ENCODE measurements around the gene SENP5. TPM values are rescaled to one million over a fixed set of nuclear protein-coding genes. Genes with fewer than 3 reads are reported as not detected.
"Not testable (repeated sequence)": the region's sequence is repeated elsewhere in the genome, so short reads cannot be mapped to it uniquely, and the experiment has no call there.

Gene SENP5
- total and polyA plus RNA-seq, 7 donors: 8.1 to 37.7 (median 21.3) TPM

GRCh38 chr3:196849180-196849741 is 18.5 kb upstream of the SENP5 start:
- Histone ChIP-seq H3K27me3 (ENCODE audit: insufficient read depth in 3 of 3, low read length in 2 of 3) (no peaks in the 10 kb centered on the region), H3K4me1 (no peaks in the 10 kb centered on the region), H3K36me3 (ENCODE audit: insufficient read depth in 1 of 2, low read depth in 1 of 2) (no peaks in the 10 kb centered on the region), H3K27ac (no peak overlapping the region), H3K4me3 (no peak overlapping the region), H3K9me3 (no peaks in the 10 kb centered on the region)
- intact Hi-C loops (cut with DNase I): no loop called here
- WGBS, 3 donors: 69 to 78% (median 70%) methylated on average over 11 of the region's 11 CpGs
- DNase-seq (no peak), ATAC-seq (no peak)
- TF ChIP-seq, protein P1, sequence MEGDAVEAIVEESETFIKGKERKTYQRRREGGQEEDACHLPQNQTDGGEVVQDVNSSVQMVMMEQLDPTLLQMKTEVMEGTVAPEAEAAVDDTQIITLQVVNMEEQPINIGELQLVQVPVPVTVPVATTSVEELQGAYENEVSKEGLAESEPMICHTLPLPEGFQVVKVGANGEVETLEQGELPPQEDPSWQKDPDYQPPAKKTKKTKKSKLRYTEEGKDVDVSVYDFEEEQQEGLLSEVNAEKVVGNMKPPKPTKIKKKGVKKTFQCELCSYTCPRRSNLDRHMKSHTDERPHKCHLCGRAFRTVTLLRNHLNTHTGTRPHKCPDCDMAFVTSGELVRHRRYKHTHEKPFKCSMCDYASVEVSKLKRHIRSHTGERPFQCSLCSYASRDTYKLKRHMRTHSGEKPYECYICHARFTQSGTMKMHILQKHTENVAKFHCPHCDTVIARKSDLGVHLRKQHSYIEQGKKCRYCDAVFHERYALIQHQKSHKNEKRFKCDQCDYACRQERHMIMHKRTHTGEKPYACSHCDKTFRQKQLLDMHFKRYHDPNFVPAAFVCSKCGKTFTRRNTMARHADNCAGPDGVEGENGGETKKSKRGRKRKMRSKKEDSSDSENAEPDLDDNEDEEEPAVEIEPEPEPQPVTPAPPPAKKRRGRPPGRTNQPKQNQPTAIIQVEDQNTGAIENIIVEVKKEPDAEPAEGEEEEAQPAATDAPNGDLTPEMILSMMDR (IDR thresholded peaks at IDR 0.05): no peak

- H3K36me3 ChIP-seq (ENCODE audit: insufficient read depth in 1 of 2, low read depth in 1 of 2); ATAC-seq; DNase-seq; H3K9me3 ChIP-seq; H3K4me3 ChIP-seq; H3K4me1 ChIP-seq; intact Hi-C loops (cut with DNase I); H3K27me3 ChIP-seq (ENCODE audit: insufficient read depth in 3 of 3, low read length in 2 of 3); H3K27ac ChIP-seq: not testable (repeated sequence)
- WGBS, 3 donors: 95 to 96% (median 95%) methylated on average over 8 of the region's 8 CpGs
Observed at GRCh38 chr3:196863000-196863399, 4.7 kb upstream of the SENP5 start.

DNA sequence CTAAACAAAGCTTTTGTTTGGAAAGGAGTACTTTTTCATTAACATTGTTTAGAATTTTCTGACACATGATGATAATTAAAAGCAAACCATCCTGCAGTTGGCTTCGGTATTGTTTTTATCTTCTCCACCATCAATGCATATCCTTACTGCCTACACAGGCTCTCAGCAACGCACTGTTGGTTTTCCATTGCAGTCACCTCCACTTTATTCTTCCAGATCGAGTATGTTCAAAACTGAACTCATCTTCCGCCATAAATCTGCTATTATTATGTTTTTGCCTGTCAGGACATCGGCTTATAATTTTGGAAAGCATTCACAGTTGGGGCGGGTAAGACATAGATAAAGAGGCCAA is 589 bp upstream of the SENP5 start:
- Histone ChIP-seq H3K27ac (peak overlapping the region; percentile 96), H3K27me3 (ENCODE audit: insufficient read depth in 3 of 3, low read length in 2 of 3) (no peaks in the 10 kb centered on the region), H3K4me3 (peak overlapping the region; percentile 91), H3K4me1 (peaks cover 24% of the 10 kb centered on the region), H3K36me3 (ENCODE audit: insufficient read depth in 1 of 2, low read depth in 1 of 2) (peaks cover 0 to 9% of the 10 kb centered on the region in 2 donors), H3K9me3 (no peaks in the 10 kb centered on the region)
- 33 to 36% (median 36%) methylated on average over 6 of the region's 6 CpGs for WGBS, 3 donors
- DNase-seq (no peak), ATAC-seq (peak in 1 of 4 donors; percentile 12)
- intact Hi-C loops (cut with DNase I): loop anchor here (2.0 to 5.0 kb wide), 2 partner anchors 75 to 76 kb away; partner anchors contain the start of gene NCBP2 (in 2 of the 2)
- TF ChIP-seq, protein P1 (IDR thresholded peaks at IDR 0.05): no peak

DNA sequence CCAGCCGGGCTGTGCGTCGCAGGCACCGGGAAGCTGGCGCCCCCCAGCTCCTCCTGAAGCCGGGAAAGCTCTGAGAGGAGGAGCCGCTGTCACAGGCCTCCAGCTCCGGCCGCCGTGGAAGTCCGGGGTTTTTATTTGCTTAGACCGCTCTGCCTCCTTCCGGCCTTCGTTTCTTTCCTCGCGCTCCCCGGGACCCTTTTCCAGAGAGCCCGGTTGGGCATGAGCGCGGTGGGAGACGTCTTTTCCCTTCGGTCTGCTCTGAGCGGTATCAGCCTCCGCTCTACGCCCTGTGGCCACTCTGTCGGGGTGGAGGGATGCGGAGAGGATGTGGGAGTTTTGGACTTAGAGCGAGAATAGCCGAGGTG is 559 bp downstream of the SENP5 start:
- DNase-seq (peak in 1 of 2 donors; percentile 16), ATAC-seq (peak; percentile 7 to 47 (median 26))
- intact Hi-C loops (cut with DNase I): loop anchor here in 1 of 2 donors (5.0 kb wide), 1 partner anchor 74 kb away; the partner anchor contains the start of gene NCBP2
- no peaks in the 10 kb centered on the region for H3K9me3 ChIP-seq
- no peaks in the 10 kb centered on the region for H3K27me3 ChIP-seq (ENCODE audit: insufficient read depth in 3 of 3, low read length in 2 of 3)
- peaks cover 24% of the 10 kb centered on the region for H3K4me1 ChIP-seq
- peak overlapping the region; percentile 96 for H3K27ac ChIP-seq
- peak overlapping the region; percentile 91 for H3K4me3 ChIP-seq
- 0 to 1% (median 0%) methylated on average over 28 to 29 of the region's 29 CpGs for WGBS, 3 donors
- peaks cover 0 to 9% of the 10 kb centered on the region in 2 donors for H3K36me3 ChIP-seq (ENCODE audit: insufficient read depth in 1 of 2, low read depth in 1 of 2)
- TF ChIP-seq, protein P1 (IDR thresholded peaks at IDR 0.05): no peak

- H3K27me3 ChIP-seq (ENCODE audit: insufficient read depth in 3 of 3, low read length in 2 of 3): no peaks in the 10 kb centered on the region
- peaks cover 0 to 9% of the 10 kb centered on the region in 2 donors for H3K36me3 ChIP-seq (ENCODE audit: insufficient read depth in 1 of 2, low read depth in 1 of 2)
- H3K9me3 ChIP-seq: no peaks in the 10 kb centered on the region
- H3K4me1 ChIP-seq: peaks cover 20% of the 10 kb centered on the region
- WGBS, 3 donors: 75 to 89% (median 76%) methylated on average over 4 of the region's 4 CpGs
- DNase-seq: no peak
- intact Hi-C loops (cut with DNase I): no loop called here
- no peak overlapping the region for H3K27ac ChIP-seq
- no peak for ATAC-seq
- TF ChIP-seq, protein P1 (IDR thresholded peaks at IDR 0.05): no peak
- no peak overlapping the region for H3K4me3 ChIP-seq
Observed at GRCh38 chr3:196872316-196872715, 4.6 kb downstream of the SENP5 start.

GRCh38 chr3:196874511-196875094 is 6.9 kb downstream of the SENP5 start:
- H3K36me3 ChIP-seq (ENCODE audit: insufficient read depth in 1 of 2, low read depth in 1 of 2); intact Hi-C loops (cut with DNase I); H3K4me3 ChIP-seq; H3K9me3 ChIP-seq; ATAC-seq; DNase-seq; H3K27me3 ChIP-seq (ENCODE audit: insufficient read depth in 3 of 3, low read length in 2 of 3); H3K27ac ChIP-seq: not testable (repeated sequence)
- WGBS, 3 donors: 83 to 93% (median 89%) methylated on average over 7 of the region's 7 CpGs
- peaks cover 13% of the 10 kb centered on the region for H3K4me1 ChIP-seq
